SK-N-SH (cell line): Measurements from ENCODE around the gene MKRN2.

Source experiments
- EZH2phosphoT487 ChIP-seq: fragments of 200-600 bp; sonication (generic); IDR thresholded peaks from 2 replicates; pipeline ENCODE4 v1.6.1; 2017; ENCODE audit warnings: low read depth, mixed run types, mild to moderate bottlenecking, antibody characterized with exemption, moderate library complexity, borderline replicate concordance
- MEF2A ChIP-seq: IDR thresholded peaks from 2 replicates; pipeline ENCODE4 v1.4.0; 2012; ENCODE audit warnings: low read depth, borderline replicate concordance
- SIN3A ChIP-seq: IDR thresholded peaks from 2 replicates; pipeline ENCODE4 v1.6.1; 2012; ENCODE audit warnings: low read depth, mild to moderate bottlenecking, low read length, moderate library complexity, borderline replicate concordance
- SMC3 ChIP-seq: IDR thresholded peaks from 2 replicates; pipeline ENCODE4 v1.6.1; 2012; ENCODE audit warnings: low read depth, low read length, improper control_type of control experiment
- TF ChIP-seq, protein P1 (sequence below): fragments of 150-350 bp; IDR thresholded peaks from 2 replicates; pipeline ENCODE4 v1.6.1; 2016; ENCODE audit warnings: mild to moderate bottlenecking, low read depth, low read length
- TF ChIP-seq, protein P2 (sequence below): fragments of 200-600 bp; sonication (generic); IDR thresholded peaks from 2 replicates; pipeline ENCODE4 v1.6.1; 2017; ENCODE audit warnings: antibody characterized with exemption, mild to moderate bottlenecking, moderate library complexity

DNA sequence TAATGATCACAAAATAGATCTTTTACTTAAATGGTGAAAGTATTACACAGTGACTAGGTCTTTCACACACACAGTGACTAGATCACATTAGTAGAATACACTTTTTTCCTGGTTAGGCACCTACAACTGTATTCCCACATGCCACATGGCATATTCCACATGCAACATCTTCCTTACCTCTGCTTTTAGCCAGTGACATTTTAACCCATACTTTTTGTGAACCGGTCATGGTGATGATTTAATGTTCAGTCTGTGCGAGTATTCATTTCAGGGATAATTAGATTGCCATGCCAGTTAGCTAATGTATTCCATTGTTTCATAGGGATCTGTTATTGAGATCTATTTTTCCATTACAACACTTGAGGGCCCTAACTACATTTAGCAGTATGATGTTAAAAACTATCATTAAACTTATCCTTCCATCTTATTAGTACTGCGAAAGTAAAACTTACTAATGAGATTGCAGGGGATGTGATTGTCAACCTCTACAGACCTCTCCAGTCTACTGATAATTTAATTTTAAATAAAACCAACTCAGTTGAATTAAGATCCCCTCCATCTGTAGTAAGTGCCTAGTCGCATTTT lies 44.3 kb upstream of the MKRN2 start:
- TF ChIP-seq, protein P1, sequence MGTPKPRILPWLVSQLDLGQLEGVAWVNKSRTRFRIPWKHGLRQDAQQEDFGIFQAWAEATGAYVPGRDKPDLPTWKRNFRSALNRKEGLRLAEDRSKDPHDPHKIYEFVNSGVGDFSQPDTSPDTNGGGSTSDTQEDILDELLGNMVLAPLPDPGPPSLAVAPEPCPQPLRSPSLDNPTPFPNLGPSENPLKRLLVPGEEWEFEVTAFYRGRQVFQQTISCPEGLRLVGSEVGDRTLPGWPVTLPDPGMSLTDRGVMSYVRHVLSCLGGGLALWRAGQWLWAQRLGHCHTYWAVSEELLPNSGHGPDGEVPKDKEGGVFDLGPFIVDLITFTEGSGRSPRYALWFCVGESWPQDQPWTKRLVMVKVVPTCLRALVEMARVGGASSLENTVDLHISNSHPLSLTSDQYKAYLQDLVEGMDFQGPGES, result no peak
- TF ChIP-seq, protein P2, sequence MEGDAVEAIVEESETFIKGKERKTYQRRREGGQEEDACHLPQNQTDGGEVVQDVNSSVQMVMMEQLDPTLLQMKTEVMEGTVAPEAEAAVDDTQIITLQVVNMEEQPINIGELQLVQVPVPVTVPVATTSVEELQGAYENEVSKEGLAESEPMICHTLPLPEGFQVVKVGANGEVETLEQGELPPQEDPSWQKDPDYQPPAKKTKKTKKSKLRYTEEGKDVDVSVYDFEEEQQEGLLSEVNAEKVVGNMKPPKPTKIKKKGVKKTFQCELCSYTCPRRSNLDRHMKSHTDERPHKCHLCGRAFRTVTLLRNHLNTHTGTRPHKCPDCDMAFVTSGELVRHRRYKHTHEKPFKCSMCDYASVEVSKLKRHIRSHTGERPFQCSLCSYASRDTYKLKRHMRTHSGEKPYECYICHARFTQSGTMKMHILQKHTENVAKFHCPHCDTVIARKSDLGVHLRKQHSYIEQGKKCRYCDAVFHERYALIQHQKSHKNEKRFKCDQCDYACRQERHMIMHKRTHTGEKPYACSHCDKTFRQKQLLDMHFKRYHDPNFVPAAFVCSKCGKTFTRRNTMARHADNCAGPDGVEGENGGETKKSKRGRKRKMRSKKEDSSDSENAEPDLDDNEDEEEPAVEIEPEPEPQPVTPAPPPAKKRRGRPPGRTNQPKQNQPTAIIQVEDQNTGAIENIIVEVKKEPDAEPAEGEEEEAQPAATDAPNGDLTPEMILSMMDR, result no peak
- TF ChIP-seq EZH2phosphoT487 (no peak), MEF2A (no peak), SIN3A (no peak), SMC3 (no peak)
